ENCODE data around the gene CHPF2. TPM values are rescaled to one million over a fixed set of nuclear protein-coding genes. Genes with fewer than 3 reads are reported as not detected.

CHPF2 gene
- total RNA-seq, 6 experiments from 2014 or later: 11.9 to 20.7 (median 17.7) TPM

- H3K27ac ChIP-seq: no peak overlapping the region
- intact Hi-C loops (cut with DNase I): no loop called here
- 63% methylated on average over 6 of the region's 7 CpGs for WGBS (ENCODE audit: insufficient coverage, low coverage, low lambda C conversion rate, missing lambda C conversion rate)
- TF ChIP-seq CTCF (IDR thresholded peaks at IDR 0.05) (no peak), POLR2A (IDR thresholded peaks at IDR 0.05) (no peak)
- no peak for DNase-seq
- H3K36me3 ChIP-seq: no peaks in the 10 kb centered on the region
- H3K4me1 ChIP-seq: no peaks in the 10 kb centered on the region
- no peaks in the 10 kb centered on the region for H3K27me3 ChIP-seq
- no peaks in the 10 kb centered on the region for H3K9me3 ChIP-seq
- no peak for ATAC-seq
- H3K4me3 ChIP-seq: no peak overlapping the region
These were observed 25.7 kb downstream of the CHPF2 start for GRCh38 chr7:151257990-151258389.

GRCh38 chr7:151260471-151260870 is 28.2 kb downstream of the CHPF2 start:
- ATAC-seq (no peak), DNase-seq (no peak)

GRCh38 chr7:151260883-151261282 is 28.6 kb downstream of the CHPF2 start:
- intact Hi-C loops (cut with DNase I): no loop called here
- H3K4me1 ChIP-seq: no peaks in the 10 kb centered on the region
- H3K9me3 ChIP-seq: no peaks in the 10 kb centered on the region
- WGBS (ENCODE audit: insufficient coverage, low coverage, low lambda C conversion rate, missing lambda C conversion rate): no CpG with 5 or more reads among the region's 8 CpGs
- no peak overlapping the region for H3K4me3 ChIP-seq
- no peaks in the 10 kb centered on the region for H3K36me3 ChIP-seq
- no peak overlapping the region for H3K27ac ChIP-seq
- ATAC-seq (no peak), DNase-seq (no peak)
- TF ChIP-seq POLR2A (IDR thresholded peaks at IDR 0.05) (no peak), CTCF (IDR thresholded peaks at IDR 0.05) (no peak)
- H3K27me3 ChIP-seq: no peaks in the 10 kb centered on the region

More at GRCh38 chr7:151260471-151260870, 28.2 kb downstream of the CHPF2 start:
- no peak overlapping the region for H3K4me3 ChIP-seq
- no peaks in the 10 kb centered on the region for H3K36me3 ChIP-seq
- H3K9me3 ChIP-seq: no peaks in the 10 kb centered on the region
- no peak overlapping the region for H3K27ac ChIP-seq
- no CpG with 5 or more reads among the region's 11 CpGs for WGBS (ENCODE audit: insufficient coverage, low coverage, low lambda C conversion rate, missing lambda C conversion rate)
- intact Hi-C loops (cut with DNase I): no loop called here
- H3K4me1 ChIP-seq: no peaks in the 10 kb centered on the region
- no peaks in the 10 kb centered on the region for H3K27me3 ChIP-seq
- TF ChIP-seq POLR2A (IDR thresholded peaks at IDR 0.05) (no peak), CTCF (IDR thresholded peaks at IDR 0.05) (no peak)

- TF ChIP-seq CTCF (IDR thresholded peaks at IDR 0.05) (no peak), POLR2A (IDR thresholded peaks at IDR 0.05) (no peak)
- H3K4me3 ChIP-seq: no peak overlapping the region
- WGBS (ENCODE audit: insufficient coverage, low coverage, low lambda C conversion rate, missing lambda C conversion rate): no CpG with 5 or more reads among the region's 10 CpGs
- intact Hi-C loops (cut with DNase I): no loop called here
- H3K27me3 ChIP-seq: no peaks in the 10 kb centered on the region
- no peaks in the 10 kb centered on the region for H3K36me3 ChIP-seq
- DNase-seq (no peak), ATAC-seq (no peak)
- H3K9me3 ChIP-seq: no peaks in the 10 kb centered on the region
- H3K4me1 ChIP-seq: no peaks in the 10 kb centered on the region
- H3K27ac ChIP-seq: no peak overlapping the region
These were observed 29.2 kb downstream of the CHPF2 start for GRCh38 chr7:151261529-151261928.

- intact Hi-C loops (cut with DNase I): no loop called here
- Histone ChIP-seq H3K27me3 (no peaks in the 10 kb centered on the region), H3K4me3 (no peak overlapping the region), H3K27ac (no peak overlapping the region), H3K4me1 (no peaks in the 10 kb centered on the region), H3K9me3 (no peaks in the 10 kb centered on the region), H3K36me3 (no peaks in the 10 kb centered on the region)
- DNase-seq (peak in 1 of 3 donors; percentile 41), ATAC-seq (peak in 1 of 4 donors; percentile 19)
- TF ChIP-seq CTCF (IDR thresholded peaks at IDR 0.05): no peak
- no peak for TF ChIP-seq POLR2A (IDR thresholded peaks at IDR 0.05)
- no CpG with 5 or more reads among the region's 5 CpGs for WGBS (ENCODE audit: insufficient coverage, low coverage, low lambda C conversion rate, missing lambda C conversion rate)
These were observed 32.3 kb downstream of the CHPF2 start for GRCh38 chr7:151264615-151265014.
